H1 (cell line): ENCODE measurements around the gene KCNA2. TPM values are rescaled to one million over a fixed set of nuclear protein-coding genes. Genes with fewer than 3 reads are reported as not detected.

ENCODE experiments used
- CTCF ChIA-PET: fragments of 300-600 bp; sonication (Branson Sonifier 250); formaldehyde crosslinking; loops from one replicate; lab custom pipeline; 2021; ENCODE audit not compliant: partially characterized antibody; lab: Charles Lee
- POLR2A ChIA-PET: fragments of 300-600 bp; sonication (Branson Sonifier 250); formaldehyde crosslinking; loops from one replicate; lab custom pipeline; 2021; ENCODE audit warnings: inconsistent platforms; ENCODE audit not compliant: partially characterized antibody; lab: Charles Lee
- DNase-seq, 2 experiments: peaks; one replicate each; pipeline versions ENCODE4 v3.0.0 to v3.0.0-alpha.2; 2010 to 2022; ENCODE audit warnings: low spot score in 2 of 2, low read depth in 1 of 2, mixed read lengths in 1 of 2
- FAIRE-seq: peaks from 2 replicates; lab custom pipeline; 2011; peaks lifted over from hg19 to GRCh38; lab: Jason Lieb, UNC
- H2AFZ ChIP-seq: 2 replicates; pipeline ENCODE4 v1.8.1; 2012; ENCODE audit warnings: low read length, inconsistent platforms
- H2AK5ac ChIP-seq: 2 replicates; pipeline ENCODE4 v1.6.1; 2013; ENCODE audit warnings: low read depth, low read length
- H2BK120ac ChIP-seq: replicated peaks from 2 replicates; pipeline ENCODE3; 2013; ENCODE audit warnings: low read depth, low read length, inconsistent platforms
- H2BK12ac ChIP-seq: 2 replicates; pipeline ENCODE4 v1.6.1; 2013; ENCODE audit warnings: low read depth, low read length
- H2BK15ac ChIP-seq: 2 replicates; pipeline ENCODE4 v1.6.1; 2013; ENCODE audit warnings: low read length
- H2BK20ac ChIP-seq: 2 replicates; pipeline ENCODE4 v1.6.1; 2013; ENCODE audit warnings: low read length
- H2BK5ac ChIP-seq: 2 replicates; pipeline ENCODE4 v1.6.1; 2013; ENCODE audit warnings: low read depth, low read length
- H3K14ac ChIP-seq: 2 replicates; pipeline ENCODE4 v1.6.1; 2013; ENCODE audit warnings: inconsistent platforms; ENCODE audit not compliant: insufficient read length
- H3K18ac ChIP-seq: 2 replicates; pipeline ENCODE4 v1.6.1; 2013; ENCODE audit warnings: low read length; ENCODE audit errors: extremely low read depth
- H3K23ac ChIP-seq: 2 replicates; pipeline ENCODE4 v1.6.1; 2013; ENCODE audit warnings: inconsistent platforms; ENCODE audit not compliant: insufficient read length
- H3K23me2 ChIP-seq: 2 replicates; pipeline ENCODE4 v1.6.1; 2013; ENCODE audit warnings: low read depth, low read length
- H3K27ac ChIP-seq: 2 replicates; pipeline ENCODE4 v1.6.1; 2011; ENCODE audit warnings: low read depth, low read length, inconsistent platforms
- H3K27me3 ChIP-seq, 4 experiments: replicated peaks in 1 of 4; 1 replicate in 1 of 4; 2 replicates in 3 of 4; pipeline versions ENCODE4 v1.6.1 to v1.8.1; 2011 to 2013; ENCODE audit warnings: low read length in 3 of 4, mild to moderate bottlenecking in 3 of 4, inconsistent platforms in 2 of 4, mixed read lengths in 2 of 4, moderate library complexity in 1 of 4; ENCODE audit not compliant: control insufficient read depth in 3 of 4, insufficient read depth in 3 of 4; ENCODE audit errors: extremely low read depth in 1 of 4
- H3K36me3 ChIP-seq, 4 experiments: 2 replicates each; pipeline versions ENCODE4 v1.6.1 to v1.8.1; 2011 to 2013; ENCODE audit warnings: mild to moderate bottlenecking in 4 of 4, low read length in 3 of 4, moderate library complexity in 2 of 4, control low read depth in 1 of 4, inconsistent platforms in 1 of 4; ENCODE audit not compliant: insufficient read depth in 4 of 4, control insufficient read depth in 2 of 4
- H3K4ac ChIP-seq: replicated peaks from 2 replicates; pipeline ENCODE3; 2013; ENCODE audit warnings: low read length, low read depth, mixed read lengths, inconsistent platforms; ENCODE audit not compliant: insufficient read length
- H3K4me1 ChIP-seq, 4 experiments: replicated peaks in 1 of 4; 1 replicate in 1 of 4; 2 replicates in 3 of 4; pipeline versions ENCODE4 v1.6.1 to v1.8.1; 2011 to 2013; ENCODE audit warnings: low read length in 3 of 4, inconsistent platforms in 2 of 4, mixed read lengths in 1 of 4; ENCODE audit not compliant: insufficient read depth in 4 of 4, control insufficient read depth in 3 of 4
- H3K4me2 ChIP-seq, 2 experiments: 2 replicates each; pipeline versions ENCODE4 v1.6.1 to v1.8.1; 2011 to 2013; ENCODE audit warnings: low read depth in 2 of 2, low read length in 2 of 2, control low read depth in 1 of 2, inconsistent platforms in 1 of 2, mild to moderate bottlenecking in 1 of 2; ENCODE audit not compliant: insufficient read depth in 1 of 2
- H3K4me3 ChIP-seq, 4 experiments: fragments of 200-600, 300-600 bp in 1 of 4; sonication (generic), shearing (Covaris generic), sonication (Bioruptor Twin) in 1 of 4; 2 replicates each; pipeline versions ENCODE4 v1.5.1 to v1.8.1; 2011 to 2016; ENCODE audit warnings: low read length in 4 of 4, low read depth in 3 of 4, control low read depth in 2 of 4, inconsistent platforms in 2 of 4, mild to moderate bottlenecking in 2 of 4, mixed read lengths in 1 of 4, moderate library complexity in 1 of 4; ENCODE audit not compliant: insufficient read depth in 2 of 4; ENCODE audit errors: extremely low read depth in 1 of 4
- H3K56ac ChIP-seq: replicated peaks from 2 replicates; pipeline ENCODE3; 2013; ENCODE audit warnings: low read depth, mild to moderate bottlenecking, mixed read lengths, low read length, inconsistent platforms; ENCODE audit not compliant: insufficient read length
- H3K79me1 ChIP-seq: 2 replicates; pipeline ENCODE4 v1.6.1; 2013; ENCODE audit warnings: low read depth, low read length, control low read depth
- H3K79me2 ChIP-seq, 2 experiments: 2 replicates each; pipeline versions ENCODE4 v1.6.1 to v1.8.1; 2012 to 2013; ENCODE audit warnings: low read length in 2 of 2, mild to moderate bottlenecking in 2 of 2, inconsistent platforms in 1 of 2; ENCODE audit not compliant: insufficient read depth in 2 of 2, control insufficient read depth in 1 of 2
- H3K9ac ChIP-seq, 4 experiments: replicated peaks in 1 of 4; 1 replicate in 1 of 4; 2 replicates in 3 of 4; pipeline versions ENCODE4 v1.6.1 to v1.8.1; 2011 to 2013; ENCODE audit warnings: low read depth in 3 of 4, low read length in 3 of 4, control low read depth in 2 of 4, mild to moderate bottlenecking in 2 of 4, moderate library complexity in 2 of 4, inconsistent platforms in 1 of 4; ENCODE audit errors: extremely low read depth in 1 of 4
- H3K9me3 ChIP-seq, 2 experiments: 2 replicates each; pipeline versions ENCODE4 v1.6.1 to v1.8.1; 2012 to 2013; ENCODE audit warnings: mild to moderate bottlenecking in 2 of 2, moderate library complexity in 2 of 2, control low read depth in 1 of 2, inconsistent platforms in 1 of 2, low read depth in 1 of 2, low read length in 1 of 2, mixed read lengths in 1 of 2; ENCODE audit not compliant: insufficient read depth in 2 of 2
- H4K20me1 ChIP-seq, 2 experiments: replicated peaks in 1 of 2; 2 replicates each; pipeline versions ENCODE3 to v1.8.1; 2011 to 2013; ENCODE audit warnings: inconsistent platforms in 2 of 2, low read length in 2 of 2, mild to moderate bottlenecking in 1 of 2; ENCODE audit not compliant: insufficient read depth in 2 of 2, control insufficient read depth in 1 of 2
- H4K5ac ChIP-seq: 2 replicates; pipeline ENCODE4 v1.6.1; 2013; ENCODE audit warnings: low read length, low read depth, mixed read lengths, inconsistent platforms; ENCODE audit not compliant: insufficient read length
- H4K8ac ChIP-seq: 2 replicates; pipeline ENCODE4 v1.8.0; 2013; ENCODE audit warnings: mild to moderate bottlenecking, moderate library complexity, low read length, inconsistent platforms; ENCODE audit not compliant: insufficient read depth; ENCODE audit errors: extremely low read depth
- H4K91ac ChIP-seq: replicated peaks from 2 replicates; pipeline ENCODE3; 2013; ENCODE audit warnings: low read length, mixed read lengths, inconsistent platforms; ENCODE audit not compliant: insufficient read length
- TAF7 ChIP-seq: optimal IDR thresholded peaks from 2 replicates; pipeline ENCODE3; 2011; ENCODE audit warnings: low read depth, mild to moderate bottlenecking, inconsistent platforms, low read length, moderate library complexity, borderline replicate concordance
- WGBS, 2 experiments: shearing (Covaris generic) in 1 of 2; methylation state at CpG; one replicate each; pipeline versions ENCODE4 v1.1.6 to v1.1.7; 2013 to 2015; ENCODE audit warnings: low lambda C conversion rate in 2 of 2, mixed read lengths in 2 of 2, inconsistent platforms in 1 of 2, low coverage in 1 of 2, missing lambda C conversion rate in 1 of 2; ENCODE audit not compliant: insufficient replicate concordance in 2 of 2, insufficient coverage in 1 of 2, insufficient read length in 1 of 2; ENCODE audit errors: extremely low coverage in 1 of 2, missing lambda C conversion rate in 1 of 2; 5-methylcytosine and 5-hydroxymethylcytosine counted together
- polyA plus RNA-seq, 7 experiments: library from polyadenylated mRNA; depleted of rRNA in 3 of 7; stranded (reverse) in 5 of 7; unstranded in 2 of 7; fragments of >200 nt in 5 of 7; fragments of 200-250 nt in 2 of 7; gene quantifications; 1 replicate in 5 of 7; 2 replicates in 1 of 7; 4 replicates in 1 of 7; pipeline versions ENCODE4 v1.2.1 to v1.2.3, GENCODE V29; 2011 to 2013; ENCODE audit warnings: missing spikeins in 2 of 7, mixed read lengths in 2 of 7
- total RNA-seq: library from RNA; stranded (reverse); fragmentation: NEBNext Ultra II Directional; extraction: Animal tissue kit (Norgen Biotek cat#: 25700); gene quantifications from 2 replicates; pipeline ENCODE4 v1.2.1, GENCODE V29; 2021

The KCNA2 gene
- total and polyA plus RNA-seq, 2 of the 8 experiments (the other 6 are each of a cell fraction or from before 2014, with no cell fraction given), result 0.26 to 0.78 TPM

GRCh38 chr1:110602466-110602865 is 3.7 kb downstream of the KCNA2 start:
- Histone ChIP-seq H3K56ac (no peak overlapping the region), H4K5ac (no peak overlapping the region), H3K18ac (no peak overlapping the region), H3K4me3 (no peak overlapping the region), H2BK5ac (no peak overlapping the region), H3K4me1 (peaks cover 5 to 9% (median 8%) of the 10 kb centered on the region in 4 experiments), H3K27ac (no peak overlapping the region), H3K9me3 (no peaks in the 10 kb centered on the region), H3K4me2 (no peak overlapping the region), H3K79me2 (no peaks in the 10 kb centered on the region), H2AK5ac (no peak overlapping the region), H2BK12ac (no peak overlapping the region), H3K79me1 (no peaks in the 10 kb centered on the region), H2BK15ac (no peak overlapping the region), H3K23ac (no peak overlapping the region), H2BK120ac (no peak overlapping the region), H3K27me3 (peaks cover 13 to 46% (median 37%) of the 10 kb centered on the region in 4 experiments; a peak in 6 of 7 replicates), H2BK20ac (no peak overlapping the region), H3K4ac (no peak overlapping the region), H3K23me2 (peaks cover 11% of the 10 kb centered on the region), H3K14ac (no peak overlapping the region), H3K9ac (no peak overlapping the region), H4K91ac (no peak overlapping the region), H2AFZ (no peak overlapping the region), H4K20me1 (peaks cover 0 to 2% of the 10 kb centered on the region in 2 experiments), H4K8ac (no peak overlapping the region), H3K36me3 (no peaks in the 10 kb centered on the region; a peak in 1 of 8 replicates)
- CTCF ChIA-PET, result interaction anchor here (0.8 to 2.9 kb wide), 7 partner anchors 10 to 179 kb away, joined by 3 to 8 read pairs (median 3); no protein-coding TSS in a partner anchor
- FAIRE-seq (no peak), DNase-seq (no peak)
- POLR2A ChIA-PET, result no interaction called here
- WGBS, 2 experiments, result 70% methylated on average over 4 of the region's 4 CpGs; no CpG with 5 or more reads in 1 of the 2 experiments
- no peak for TF ChIP-seq TAF7
